C4-2B (cell line): ENCODE results near the gene TMEFF2.

Source experiments
- H3K27ac ChIP-seq: fragments of 450-650 bp; 2 replicates; pipeline ENCODE4 v1.5.1; 2017
- CTCF ChIP-seq: fragments of 450-650 bp; conservative IDR thresholded peaks from 2 replicates; pipeline ENCODE4 v1.5.1; 2017; ENCODE audit warnings: mild to moderate bottlenecking
- ZFX ChIP-seq: fragments of 450-650 bp; IDR thresholded peaks from 2 replicates; pipeline ENCODE4 v1.6.1; 2017

Gene TMEFF2

GRCh38 chr2:192013211-192013610 is 181.5 kb downstream of the TMEFF2 start:
- H3K27ac ChIP-seq: no peak overlapping the region
- TF ChIP-seq ZFX (no peak), CTCF (no peak)

DNA sequence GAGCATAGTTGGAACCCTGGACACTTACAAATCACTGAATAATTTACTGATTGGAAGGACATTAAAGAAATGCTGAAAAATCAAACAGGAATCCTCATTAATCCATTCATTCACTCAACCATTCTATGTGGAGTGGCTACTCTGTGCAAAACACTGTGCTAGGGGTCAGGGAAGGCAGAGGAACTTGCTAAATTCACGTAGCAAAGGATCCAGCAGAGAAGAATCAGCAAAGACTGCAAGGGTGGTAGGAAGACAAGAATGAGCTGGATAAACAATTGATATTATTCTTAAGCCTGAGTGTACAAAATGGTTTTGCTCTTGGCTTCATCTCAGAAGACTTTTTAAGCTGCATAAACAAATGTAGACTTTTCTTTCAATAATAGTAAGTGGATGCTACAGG is 183.5 kb downstream of the TMEFF2 start:
- no peak overlapping the region for H3K27ac ChIP-seq

GRCh38 chr2:192010073-192010472 is 184.7 kb downstream of the TMEFF2 start:
- H3K27ac ChIP-seq: no peak overlapping the region
- no peak for TF ChIP-seq CTCF
- no peak for TF ChIP-seq ZFX

More for the DNA sequence above, 183.5 kb downstream of the TMEFF2 start:
- TF ChIP-seq CTCF (no peak), ZFX (no peak)

- TF ChIP-seq CTCF: no peak
- no peak for TF ChIP-seq ZFX
- no peak overlapping the region for H3K27ac ChIP-seq
Measured at GRCh38 chr2:192007581-192008228, 187.0 kb downstream of the TMEFF2 start.

DNA sequence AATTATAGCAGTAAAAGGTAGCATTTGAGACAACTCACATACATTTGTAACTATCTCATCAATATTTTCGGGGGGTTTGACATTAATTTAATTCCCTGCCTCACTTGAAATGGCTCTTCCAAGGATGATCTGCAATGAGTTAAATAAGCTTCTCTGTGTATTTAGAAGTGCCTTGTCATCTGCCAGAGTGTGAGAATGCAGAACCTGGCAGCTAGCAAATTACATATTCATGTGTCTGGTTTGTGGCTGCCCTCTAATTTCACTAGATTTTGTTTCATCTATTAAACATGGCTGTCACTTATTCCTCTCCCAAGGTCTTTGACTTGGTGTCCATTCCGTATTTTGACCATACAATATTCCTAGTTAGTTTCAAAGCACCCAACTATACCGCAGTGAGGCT is 189.5 kb downstream of the TMEFF2 start:
- TF ChIP-seq ZFX: no peak
- TF ChIP-seq CTCF: no peak
- no peak overlapping the region for H3K27ac ChIP-seq

DNA sequence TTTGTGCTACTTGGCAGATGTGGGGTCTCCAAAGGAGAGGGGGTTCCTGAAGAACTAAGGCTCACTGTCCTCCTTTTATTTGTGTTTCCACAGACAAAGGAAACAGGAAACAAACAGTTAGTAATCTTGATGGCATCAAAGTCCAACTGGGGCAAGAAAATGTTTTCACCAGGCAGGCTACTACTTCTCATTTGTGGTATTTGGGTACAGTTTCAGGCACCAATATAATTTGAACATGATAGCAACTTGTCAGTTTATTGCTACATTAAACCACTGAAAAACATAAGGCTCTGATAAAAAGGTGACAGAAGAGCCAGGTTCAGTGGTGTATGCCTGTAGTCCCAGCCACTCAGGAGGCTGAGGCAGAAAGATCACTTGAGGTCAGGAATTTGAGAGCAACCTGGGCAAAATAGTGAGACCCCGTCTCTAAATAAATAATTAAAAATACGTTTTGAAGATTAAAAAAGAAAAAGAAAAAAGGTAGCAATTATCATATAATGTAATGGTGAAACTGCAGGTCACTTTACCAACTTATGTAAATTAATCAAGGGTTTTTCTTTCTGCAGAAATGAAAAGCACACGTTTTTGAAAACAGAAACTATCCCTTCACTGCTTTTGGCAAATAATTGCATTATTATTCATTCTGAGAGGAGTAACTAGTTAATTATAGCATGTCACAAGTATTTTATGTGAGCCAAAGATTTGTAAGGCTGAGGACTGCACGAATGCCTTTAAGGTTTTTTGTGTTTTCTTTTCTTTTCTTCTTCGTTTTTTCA is 190.4 kb downstream of the TMEFF2 start:
- TF ChIP-seq ZFX (no peak), CTCF (no peak)
- no peak overlapping the region for H3K27ac ChIP-seq

GRCh38 chr2:192002418-192002817 is 192.3 kb downstream of the TMEFF2 start:
- TF ChIP-seq CTCF: no peak
- no peak for TF ChIP-seq ZFX
- no peak overlapping the region for H3K27ac ChIP-seq
